Retinal pigment epithelial cell (primary cell): ENCODE measurements around the gene TBC1D1.

Experiments
- DNase-seq: peaks from one replicate; pipeline ENCODE4 v3.0.0-alpha.2; 2010; ENCODE audit warnings: low read depth
- H3K4me3 ChIP-seq: 2 replicates; pipeline ENCODE4 v1.5.1; 2011; ENCODE audit warnings: mild to moderate bottlenecking, low read length, control low read depth, moderate library complexity
- CTCF ChIP-seq: conservative IDR thresholded peaks from 2 replicates; pipeline ENCODE4 v1.5.1; 2011; ENCODE audit warnings: low read depth, low read length, control low read depth, inconsistent platforms

Gene TBC1D1

DNA sequence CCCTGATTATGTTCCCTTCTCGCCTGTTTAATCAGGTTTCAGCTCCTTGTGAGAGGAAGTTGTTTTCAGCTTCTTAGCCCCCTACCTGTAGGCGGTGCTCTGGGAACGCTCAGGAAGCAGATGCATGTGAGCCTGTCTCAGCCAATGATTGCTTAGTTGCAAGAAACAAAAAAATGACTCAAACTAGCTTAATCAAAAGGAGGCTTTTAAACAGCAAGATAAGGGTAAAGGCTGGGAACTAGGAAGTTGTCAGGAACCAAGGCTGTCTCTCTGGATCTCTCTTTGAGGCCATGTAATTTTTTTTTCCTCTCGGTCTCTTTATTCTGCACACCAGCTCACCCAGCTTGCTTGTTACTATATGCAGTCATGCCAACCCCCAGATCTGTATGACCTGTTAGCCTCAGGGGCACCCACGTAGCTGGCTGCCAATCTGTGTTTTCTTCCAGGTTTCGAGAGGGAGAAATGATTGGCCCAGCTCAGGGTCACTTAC lies 178.4 kb downstream of the TBC1D1 start:
- no peak for DNase-seq
- no peak overlapping the region for H3K4me3 ChIP-seq
- peak; percentile 67 for TF ChIP-seq CTCF

- TF ChIP-seq CTCF: no peak
- no peak overlapping the region for H3K4me3 ChIP-seq
- DNase-seq: no peak
These were observed 181.0 kb downstream of the TBC1D1 start for GRCh38 chr4:38071801-38072431.

DNA sequence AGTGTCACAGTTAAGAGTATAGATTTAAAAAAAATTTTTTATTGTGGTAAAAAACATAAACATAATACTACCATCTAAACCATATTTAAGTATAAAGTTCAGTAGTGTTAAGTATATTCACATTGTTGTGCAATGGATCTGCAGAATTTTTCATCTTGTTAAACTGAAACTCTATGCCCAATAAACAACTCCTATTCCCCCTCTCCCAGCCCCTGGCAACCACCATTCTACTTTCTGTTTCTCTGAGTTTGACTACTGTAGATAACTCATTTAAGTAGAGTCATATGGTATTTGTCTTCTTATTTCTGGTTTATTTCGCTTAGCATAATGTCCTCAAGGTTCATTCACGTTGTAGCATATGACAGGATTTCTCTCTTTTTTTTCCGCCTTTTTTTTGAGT lies 181.7 kb downstream of the TBC1D1 start:
- DNase-seq: no peak
- no peak for TF ChIP-seq CTCF
- H3K4me3 ChIP-seq: no peak overlapping the region

- no peak overlapping the region for H3K4me3 ChIP-seq
- no peak for DNase-seq
- no peak for TF ChIP-seq CTCF
These were observed 182.8 kb downstream of the TBC1D1 start for GRCh38 chr4:38073596-38074234.

GRCh38 chr4:38075370-38076152 lies 184.7 kb downstream of the TBC1D1 start:
- TF ChIP-seq CTCF: no peak
- no peak for DNase-seq
- no peak overlapping the region for H3K4me3 ChIP-seq

DNA sequence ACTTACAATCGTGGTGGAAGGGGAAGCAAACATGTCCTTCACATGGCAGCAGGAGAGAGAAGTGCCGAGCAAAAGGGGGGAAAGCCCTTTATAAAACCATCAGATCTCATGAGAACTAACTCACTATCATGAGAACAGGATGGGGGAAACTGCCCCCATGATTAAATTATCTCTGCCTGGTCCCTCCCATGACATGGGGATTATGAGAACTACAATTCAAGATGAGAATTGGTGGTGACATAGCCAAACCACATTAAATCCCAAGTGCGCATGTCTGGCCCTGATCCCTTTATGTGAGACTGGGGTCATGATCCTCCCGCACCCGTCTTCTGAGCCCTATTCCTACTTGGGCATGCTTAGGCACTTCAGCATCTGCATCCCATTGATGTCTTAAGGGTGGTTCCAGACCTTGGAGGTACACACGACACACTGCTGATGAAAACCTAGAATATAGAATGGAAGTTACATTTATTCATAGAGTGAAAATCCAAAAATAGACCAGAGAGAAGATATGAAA lies 185.3 kb downstream of the TBC1D1 start:
- H3K4me3 ChIP-seq: no peak overlapping the region
- no peak for TF ChIP-seq CTCF
- DNase-seq: no peak
